ENCODE measurements around the gene LGALS7.

DNA sequence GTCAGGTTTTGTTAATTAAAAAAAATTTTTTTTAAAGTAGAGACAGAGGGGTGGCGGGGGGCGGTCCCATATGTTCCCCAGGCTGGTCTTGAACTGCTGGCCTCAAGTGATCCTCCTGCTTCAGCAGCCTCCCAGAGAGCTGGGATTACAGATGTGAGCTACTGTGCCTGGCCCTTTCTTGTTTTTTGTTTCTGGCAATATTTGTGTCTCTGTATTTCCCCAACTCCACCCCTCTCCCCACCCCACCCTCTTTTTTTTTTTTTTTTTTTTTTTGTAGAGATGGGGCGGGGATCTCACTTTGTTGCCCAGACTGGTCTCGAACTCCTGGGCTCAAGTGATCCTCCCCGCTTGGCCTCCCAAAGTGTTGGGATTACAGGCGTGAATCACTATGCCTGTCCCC, 28.4 kb downstream of the LGALS7 start:
- TF ChIP-seq POLR2A (IDR thresholded peaks at IDR 0.05; ENCODE audit: low read depth, low read length) (no peak), POLR2AphosphoS5 (IDR thresholded peaks at IDR 0.05; ENCODE audit: low read depth, low read length) (no peak), TAF1 (IDR thresholded peaks at IDR 0.05; ENCODE audit: low read depth, low read length) (no peak), SPI1 (IDR thresholded peaks at IDR 0.05; ENCODE audit: low read depth, low read length) (no peak)

Measured in GM12891 (cell line).